ENCODE results near the gene DGKB. TPM values are rescaled to one million over a fixed set of nuclear protein-coding genes. Genes with fewer than 3 reads are reported as not detected.

Gene DGKB
- total RNA-seq, 1 experiment from 2014 or later, result not detected

- Mint-ChIP-seq H3K27me3 (ENCODE audit: unreplicated experiment) (no peaks in the 10 kb centered on the region), H3K36me3 (ENCODE audit: insufficient read depth, unreplicated experiment) (no peaks in the 10 kb centered on the region), H3K4me3 (ENCODE audit: low read depth, unreplicated experiment) (no peak overlapping the region), H3K27ac (ENCODE audit: unreplicated experiment) (no peak overlapping the region), H3K9me3 (ENCODE audit: low read depth, unreplicated experiment) (no peaks in the 10 kb centered on the region), H3K4me1 (ENCODE audit: low read depth, unreplicated experiment) (no peaks in the 10 kb centered on the region)
- intact Hi-C loops (cut with micrococcal nuclease; ENCODE audit: unreplicated experiment), result no loop called here
- BruUV-seq (replicated peaks), result no TSS peak
- no peak for DNase-seq
- CTCF ChIA-PET, result interaction anchor here (0.6 kb wide), 1 partner anchor 177 kb away, joined by 4 read pairs; no protein-coding TSS in a partner anchor
- no peak for TF ChIP-seq CTCF (IDR thresholded peaks at IDR 0.05; ENCODE audit: unreplicated experiment)
These were observed 753.6 kb downstream of the DGKB start for GRCh38 chr7:14148974-14149373.

- Mint-ChIP-seq H3K27ac (ENCODE audit: unreplicated experiment) (no peak overlapping the region), H3K36me3 (ENCODE audit: insufficient read depth, unreplicated experiment) (no peaks in the 10 kb centered on the region), H3K4me1 (ENCODE audit: low read depth, unreplicated experiment) (no peaks in the 10 kb centered on the region), H3K4me3 (ENCODE audit: low read depth, unreplicated experiment) (no peak overlapping the region), H3K9me3 (ENCODE audit: low read depth, unreplicated experiment) (no peaks in the 10 kb centered on the region), H3K27me3 (ENCODE audit: unreplicated experiment) (no peaks in the 10 kb centered on the region)
- TF ChIP-seq CTCF (IDR thresholded peaks at IDR 0.05; ENCODE audit: unreplicated experiment), result no peak
- BruUV-seq (replicated peaks), result no TSS peak
- CTCF ChIA-PET, result interaction anchor here (1.2 kb wide), 1 partner anchor 10 kb away, joined by 3 read pairs; no protein-coding TSS in a partner anchor
- intact Hi-C loops (cut with micrococcal nuclease; ENCODE audit: unreplicated experiment), result no loop called here
- no peak for DNase-seq
These were observed 755.0 kb downstream of the DGKB start for GRCh38 chr7:14147532-14147931.

- Mint-ChIP-seq H3K27ac (ENCODE audit: unreplicated experiment) (no peak overlapping the region), H3K27me3 (ENCODE audit: unreplicated experiment) (no peaks in the 10 kb centered on the region), H3K4me1 (ENCODE audit: low read depth, unreplicated experiment) (no peaks in the 10 kb centered on the region), H3K36me3 (ENCODE audit: insufficient read depth, unreplicated experiment) (no peaks in the 10 kb centered on the region), H3K4me3 (ENCODE audit: low read depth, unreplicated experiment) (no peak overlapping the region), H3K9me3 (ENCODE audit: low read depth, unreplicated experiment) (no peaks in the 10 kb centered on the region)
- no peak for TF ChIP-seq CTCF (IDR thresholded peaks at IDR 0.05; ENCODE audit: unreplicated experiment)
- CTCF ChIA-PET, result no interaction called here
- no TSS peak for BruUV-seq (replicated peaks)
- DNase-seq, result no peak
- intact Hi-C loops (cut with micrococcal nuclease; ENCODE audit: unreplicated experiment), result no loop called here
These were observed 758.0 kb downstream of the DGKB start for GRCh38 chr7:14144538-14144937.

- CTCF ChIA-PET, result interaction anchor here (0.8 kb wide), 1 partner anchor 155 kb away, joined by 3 read pairs; the partner anchor contains the start of gene ETV1
- BruUV-seq (replicated peaks), result no TSS peak
- intact Hi-C loops (cut with micrococcal nuclease; ENCODE audit: unreplicated experiment), result no loop called here
- TF ChIP-seq CTCF (IDR thresholded peaks at IDR 0.05; ENCODE audit: unreplicated experiment), result no peak
- H3K4me3 Mint-ChIP-seq (ENCODE audit: low read depth, unreplicated experiment), result no peak overlapping the region
- H3K9me3 Mint-ChIP-seq (ENCODE audit: low read depth, unreplicated experiment), result no peaks in the 10 kb centered on the region
- DNase-seq, result no peak
- no peaks in the 10 kb centered on the region for H3K27me3 Mint-ChIP-seq (ENCODE audit: unreplicated experiment)
- no peaks in the 10 kb centered on the region for H3K36me3 Mint-ChIP-seq (ENCODE audit: insufficient read depth, unreplicated experiment)
- no peaks in the 10 kb centered on the region for H3K4me1 Mint-ChIP-seq (ENCODE audit: low read depth, unreplicated experiment)
- no peak overlapping the region for H3K27ac Mint-ChIP-seq (ENCODE audit: unreplicated experiment)
These were observed 758.4 kb downstream of the DGKB start for GRCh38 chr7:14144109-14144508.
